Measurements from ENCODE around the gene HMX3.

The HMX3 gene

GRCh38 chr10:123134343-123134914 is 1.3 kb upstream of the HMX3 start:
- no peak for DNase-seq (ENCODE audit: low read depth)

DNA sequence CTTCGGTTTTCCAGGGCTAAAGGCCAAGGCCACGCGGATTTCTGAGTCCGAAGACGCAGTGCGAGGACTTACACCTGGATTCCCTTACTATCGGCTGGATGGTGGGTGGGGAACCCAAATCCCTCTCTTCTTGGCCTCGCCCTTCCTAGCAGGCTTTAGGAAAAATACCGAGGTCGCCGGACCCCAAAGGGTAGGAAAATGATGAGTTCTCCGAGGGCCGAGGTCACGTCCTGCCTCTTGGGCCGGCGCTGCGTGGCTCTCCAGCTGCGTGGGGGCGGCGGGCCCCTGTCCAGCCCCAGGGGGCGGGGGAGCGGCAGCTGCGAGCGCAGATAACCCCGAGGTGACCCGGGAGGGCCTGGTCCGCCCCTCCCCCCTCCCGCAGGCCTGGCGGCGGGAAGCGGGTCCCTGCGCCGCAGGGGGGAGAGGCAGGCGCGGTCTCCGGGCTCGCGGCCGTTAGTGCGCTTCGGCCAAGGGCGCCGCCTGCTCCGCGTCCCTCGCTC is 805 bp upstream of the HMX3 start:
- DNase-seq (ENCODE audit: low read depth) = no peak

GRCh38 chr10:123136221-123136805 is 543 bp downstream of the HMX3 start:
- DNase-seq (ENCODE audit: low read depth) = no peak

GRCh38 chr10:123136806-123137642 is 1.3 kb downstream of the HMX3 start:
- no peak for DNase-seq (ENCODE audit: low read depth)

DNA sequence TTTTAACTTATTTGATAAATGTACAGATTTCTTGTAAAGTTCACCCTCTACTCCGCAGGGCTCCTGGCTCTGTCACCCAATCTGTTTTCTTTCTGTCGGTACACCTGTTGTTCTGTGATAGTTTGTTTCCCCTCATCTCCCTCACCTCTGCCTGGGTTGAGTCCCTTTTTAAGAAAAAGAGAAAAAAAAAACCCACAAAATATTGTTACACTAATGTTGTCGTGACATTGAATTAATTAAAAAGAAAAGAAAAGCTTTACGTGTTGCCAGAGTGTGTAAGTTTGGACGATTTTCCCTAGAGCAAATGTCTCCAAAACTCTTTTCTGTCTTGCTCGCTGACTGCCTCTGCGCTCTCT is 3.4 kb downstream of the HMX3 start:
- no peak for DNase-seq (ENCODE audit: low read depth)

DNA sequence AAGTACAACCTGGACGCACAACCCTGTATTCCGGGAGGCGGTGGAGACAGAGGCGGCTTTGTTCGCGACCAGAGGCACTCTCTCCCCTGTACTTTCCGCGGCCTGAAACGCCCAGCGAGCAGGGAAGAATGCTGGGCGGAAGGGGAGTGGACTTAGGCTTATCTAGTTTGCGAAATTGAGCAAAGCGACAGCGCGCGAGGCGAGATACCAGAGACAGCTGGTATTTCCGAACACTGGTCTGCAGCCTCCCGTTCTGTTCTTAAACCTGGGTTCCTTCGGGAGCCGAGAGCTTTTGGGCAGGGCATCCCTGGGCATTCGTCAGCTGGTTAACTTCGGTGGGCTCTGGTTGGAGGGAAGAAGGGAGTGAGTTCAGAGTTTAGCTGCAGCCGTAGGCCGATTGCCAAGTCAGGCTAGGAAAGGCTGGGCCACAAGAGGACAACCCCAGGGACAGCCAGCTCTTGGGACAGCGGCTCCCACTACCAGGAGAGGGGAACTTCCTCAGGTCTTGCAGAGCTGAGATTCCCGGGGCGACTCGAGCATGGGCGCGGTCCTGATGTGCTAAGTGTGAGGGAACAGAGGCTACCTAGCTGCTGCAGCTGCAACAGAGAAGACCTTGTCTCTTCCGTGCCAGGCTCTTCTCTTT is 3.9 kb downstream of the HMX3 start:
- DNase-seq (ENCODE audit: low read depth) = no peak

- no peak for DNase-seq (ENCODE audit: low read depth)
These were observed 4.6 kb downstream of the HMX3 start for GRCh38 chr10:123140164-123140982.

DNA sequence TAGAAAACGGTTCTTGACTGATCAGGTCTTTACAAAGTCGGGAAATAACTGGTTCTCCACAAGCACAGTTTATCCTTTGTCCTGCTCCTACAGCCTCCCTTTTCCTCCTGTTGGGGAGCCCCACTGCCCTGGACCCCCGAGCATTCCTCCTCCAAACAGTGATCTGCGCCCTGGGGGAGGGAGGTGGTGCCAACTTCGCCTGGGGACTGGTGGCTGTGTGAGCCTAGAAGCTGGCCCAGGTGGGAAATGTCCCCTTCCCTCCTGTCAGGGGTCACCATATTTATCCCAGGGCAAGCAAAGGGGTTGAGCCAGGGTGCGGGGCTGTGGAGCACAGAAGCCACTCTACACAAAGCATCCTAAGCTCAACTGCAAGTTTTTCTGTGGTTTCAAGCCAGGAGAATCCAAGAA is 5.2 kb downstream of the HMX3 start:
- no peak for DNase-seq (ENCODE audit: low read depth)

GRCh38 chr10:123141791-123142700 is 6.3 kb downstream of the HMX3 start:
- no peak for DNase-seq (ENCODE audit: low read depth)

GRCh38 chr10:123142701-123143161 is 7.0 kb downstream of the HMX3 start:
- DNase-seq (ENCODE audit: low read depth) = no peak

- no peak for DNase-seq (ENCODE audit: low read depth)
These were observed 7.5 kb downstream of the HMX3 start for GRCh38 chr10:123143162-123143824.

DNA sequence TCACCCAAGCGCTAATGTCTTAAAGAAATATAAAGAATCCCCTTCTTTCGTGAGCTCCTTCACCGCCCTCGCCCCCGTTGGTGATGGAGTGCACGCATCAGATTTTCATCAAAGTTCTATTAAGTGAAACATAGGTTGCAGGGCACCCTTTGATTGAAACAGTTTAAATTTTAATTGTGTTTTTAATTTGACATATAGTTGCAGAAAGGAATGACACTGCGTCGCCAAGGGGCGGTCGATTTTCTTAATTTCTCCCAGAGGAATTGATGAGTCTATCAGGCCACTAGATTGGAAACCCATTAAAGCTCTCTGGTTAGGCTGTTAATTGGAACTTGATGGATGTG is 8.0 kb downstream of the HMX3 start:
- DNase-seq (ENCODE audit: low read depth) = no peak

DNA sequence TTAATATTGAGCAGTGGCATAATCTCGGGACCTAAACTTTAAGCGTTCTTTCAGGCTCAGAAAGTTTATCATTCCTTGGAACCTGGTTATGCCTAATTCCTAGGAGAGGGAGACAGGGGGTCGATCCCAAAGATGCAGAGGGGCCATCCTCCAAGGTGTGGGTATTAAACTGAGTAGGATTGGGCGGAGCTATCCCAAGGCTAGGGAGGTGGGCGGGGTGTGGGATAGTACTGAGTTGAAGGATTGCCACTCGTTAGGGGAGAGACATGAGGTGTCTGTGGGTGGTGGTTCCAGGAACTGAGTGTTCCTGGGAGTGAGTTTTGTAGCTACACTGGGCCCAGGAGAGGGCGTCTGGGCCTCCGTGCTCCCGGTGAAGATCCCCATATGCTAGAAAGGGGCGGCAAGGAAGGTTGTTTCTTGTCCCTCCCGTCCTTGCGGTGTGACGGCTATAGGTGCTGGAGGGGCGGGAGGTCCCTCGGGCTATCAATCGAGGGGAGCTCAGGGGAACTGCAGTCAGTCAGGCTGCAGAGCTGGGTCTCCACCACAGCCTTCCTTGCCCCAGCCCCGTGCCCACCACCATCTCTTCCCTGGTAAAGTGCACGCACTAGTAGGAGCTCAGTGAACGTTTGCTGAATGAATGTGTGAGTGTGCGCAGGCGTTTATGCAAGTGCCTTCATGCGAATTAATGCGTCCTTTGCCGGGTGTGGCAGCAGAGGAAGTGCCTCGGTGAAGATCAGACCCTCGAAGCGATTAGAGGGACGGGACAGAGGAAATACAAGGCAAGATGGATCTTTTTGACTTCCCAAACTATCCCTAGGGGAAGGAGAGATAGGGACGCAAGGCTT is 9.1 kb downstream of the HMX3 start:
- no peak for DNase-seq (ENCODE audit: low read depth)

GRCh38 chr10:123145542-123146012 is 9.8 kb downstream of the HMX3 start:
- DNase-seq (ENCODE audit: low read depth) = no peak

DNA sequence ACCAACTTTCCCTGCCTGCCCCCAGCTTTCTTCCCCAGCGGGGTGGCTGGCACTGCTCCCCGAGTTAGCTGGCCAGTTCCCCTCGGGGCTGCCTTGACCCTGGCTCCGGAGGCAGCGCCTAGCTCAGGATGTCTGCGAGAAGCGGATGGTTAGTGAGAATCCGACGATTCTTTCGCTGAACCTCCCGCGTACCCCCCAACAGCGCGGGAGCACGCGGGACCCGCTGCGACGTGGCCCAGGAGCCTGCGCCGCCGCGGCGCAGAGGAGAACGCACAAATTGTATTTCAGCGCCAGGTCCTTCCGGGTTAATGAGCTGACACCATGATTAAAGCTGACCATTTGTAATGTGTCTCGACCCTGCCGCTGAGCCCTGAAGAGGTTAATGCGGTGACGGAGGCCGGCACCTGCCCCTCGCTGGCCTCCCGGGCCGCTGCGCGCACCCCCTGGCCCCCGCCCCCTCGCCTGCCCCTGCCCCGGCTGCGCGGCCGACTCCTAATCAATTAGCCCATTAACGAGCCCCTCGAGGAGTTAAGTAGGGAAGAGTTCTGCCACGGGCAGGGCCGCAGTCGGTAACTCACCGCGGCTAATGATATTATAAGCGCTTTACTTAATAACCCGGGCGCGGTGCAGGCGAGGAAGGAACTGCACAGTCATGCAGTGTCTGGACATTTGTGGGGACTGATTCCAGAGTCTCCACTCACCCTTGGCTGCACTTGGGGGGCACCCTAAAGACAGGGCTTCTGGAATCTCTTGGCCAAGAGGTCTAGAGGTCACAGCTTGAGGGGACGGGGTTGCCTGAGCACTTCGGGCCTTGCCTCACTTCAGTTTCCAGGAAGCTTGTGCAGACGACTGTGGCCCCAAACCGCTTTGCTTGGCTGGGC is 10.5 kb downstream of the HMX3 start:
- DNase-seq (ENCODE audit: low read depth) = no peak

DNA sequence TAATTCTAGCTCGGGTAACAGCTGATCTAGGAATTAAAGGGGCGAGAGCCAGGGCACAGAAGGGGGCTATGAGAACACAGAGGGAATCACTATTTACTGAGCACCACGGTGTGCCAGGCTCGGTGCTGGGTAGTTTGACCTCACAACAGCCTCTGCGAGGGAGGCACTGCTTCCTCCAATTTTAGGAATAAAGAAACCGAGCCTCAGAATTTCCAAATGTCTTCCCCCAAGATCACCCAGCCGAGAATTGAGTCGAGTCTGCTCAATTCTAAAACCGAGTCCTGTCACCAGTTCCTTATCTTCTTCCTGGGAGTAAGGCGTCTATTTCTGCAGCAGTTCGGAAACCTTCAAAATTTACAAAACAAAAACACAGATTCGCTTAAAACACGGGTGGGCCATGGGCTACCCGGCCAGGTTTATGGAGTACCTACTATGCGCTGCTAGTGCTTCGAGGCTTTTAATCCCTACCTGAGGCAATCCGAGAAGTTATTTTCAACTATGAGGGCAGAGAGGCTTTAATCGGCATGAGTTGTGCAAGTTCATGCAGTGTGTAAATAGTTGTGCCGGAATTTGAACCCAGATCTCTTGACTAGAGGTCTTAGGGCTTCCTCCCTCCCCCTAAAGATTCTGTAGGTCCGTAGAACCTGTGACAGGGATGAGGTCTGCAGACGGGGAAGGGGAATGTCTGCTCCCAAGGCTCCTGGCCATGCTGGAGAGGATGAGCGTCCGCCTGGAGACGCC is 11.3 kb downstream of the HMX3 start:
- no peak for DNase-seq (ENCODE audit: low read depth)

- DNase-seq (ENCODE audit: low read depth) = no peak
These were observed 12.1 kb downstream of the HMX3 start, which contains the start of gene HMX2 for GRCh38 chr10:123147635-123148413. Gene HMX2 (plus strand): TSS chr10:123148136. CDS start chr10:123148379, 243 bp downstream.
